ENCODE results near the gene N4BP3.

N4BP3 gene

DNA sequence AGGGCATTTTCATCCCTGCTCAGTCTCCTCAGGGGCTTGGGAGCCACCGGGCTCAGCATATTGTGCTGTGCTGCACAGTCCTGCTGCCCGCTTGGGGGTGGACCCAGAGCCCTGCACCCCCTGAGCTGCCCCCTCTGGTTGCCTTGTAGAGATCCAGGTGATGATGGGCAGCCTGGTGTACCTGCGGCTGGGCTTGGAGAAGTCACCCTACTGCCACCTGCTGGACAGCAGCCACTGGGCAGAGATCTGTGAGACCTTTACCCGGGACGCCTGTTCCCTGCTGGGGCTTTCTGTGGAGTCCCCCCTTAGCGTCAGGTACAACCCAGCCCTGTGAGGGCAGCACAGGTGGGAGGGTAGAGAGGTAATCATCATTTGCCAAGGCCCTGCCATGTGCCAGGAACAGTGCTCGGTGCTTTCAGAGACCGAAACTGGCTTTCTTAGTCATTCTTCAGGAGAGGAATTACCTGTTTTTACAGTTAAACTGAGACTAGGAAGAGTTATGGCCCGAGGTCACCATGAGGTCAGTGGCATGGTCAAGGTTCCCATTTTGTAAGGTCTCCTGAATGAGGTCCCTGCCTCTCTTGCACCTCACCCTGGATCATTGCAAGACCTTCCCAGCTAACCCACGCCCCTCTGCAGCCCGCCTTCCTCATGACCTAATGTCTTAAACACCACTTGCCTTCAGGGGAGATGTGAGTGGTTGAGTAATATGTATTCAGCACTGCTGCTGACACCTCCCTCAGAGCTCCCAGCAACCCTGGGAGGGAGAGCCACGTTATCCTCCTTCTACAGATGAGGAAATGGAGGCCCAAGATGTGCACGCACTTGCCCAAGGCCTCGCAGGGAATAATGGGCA, 32.9 kb downstream of the N4BP3 start:
- H3K9me3 ChIP-seq (ENCODE audit: control insufficient read depth in 2 of 2, low read length in 2 of 2): no peaks in the 10 kb centered on the region
- H3K9ac ChIP-seq (ENCODE audit: low read depth in 1 of 2, low read length in 2 of 2): no peak overlapping the region
- no peaks in the 10 kb centered on the region for H3K4me1 ChIP-seq (ENCODE audit: control insufficient read depth in 2 of 2, insufficient read depth in 2 of 2, low read length in 2 of 2)
- no peaks in the 10 kb centered on the region for H3K27me3 ChIP-seq (ENCODE audit: control insufficient read depth in 2 of 2, insufficient read depth in 2 of 2, low read length in 2 of 2)
- peaks cover 61 to 73% of the 10 kb centered on the region in 2 donors for H3K36me3 ChIP-seq (ENCODE audit: control insufficient read depth in 2 of 2, insufficient read depth in 2 of 2, low read length in 2 of 2)
- H3K4me3 ChIP-seq (ENCODE audit: low read length in 2 of 2): no peak overlapping the region
- H3K27ac ChIP-seq (ENCODE audit: low read depth in 2 of 2, low read length in 2 of 2): no peak overlapping the region

DNA sequence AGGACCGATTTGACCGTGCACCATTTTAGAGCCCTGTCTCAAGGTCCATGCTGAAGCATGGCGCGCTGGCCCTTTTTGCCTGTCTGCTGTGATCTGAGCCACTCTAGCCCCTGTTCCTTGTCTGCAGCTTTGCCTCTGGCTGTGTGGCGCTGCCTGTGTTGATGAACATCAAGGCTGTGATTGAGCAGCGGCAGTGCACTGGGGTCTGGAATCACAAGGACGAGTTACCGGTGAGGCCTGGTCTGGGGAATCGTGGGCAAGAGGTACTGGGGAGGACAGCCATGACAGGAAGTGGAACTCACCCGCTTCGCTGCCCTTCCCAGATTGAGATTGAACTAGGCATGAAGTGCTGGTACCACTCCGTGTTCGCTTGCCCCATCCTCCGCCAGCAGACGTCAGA, 34.1 kb downstream of the N4BP3 start:
- no peaks in the 10 kb centered on the region for H3K27me3 ChIP-seq (ENCODE audit: control insufficient read depth in 2 of 2, insufficient read depth in 2 of 2, low read length in 2 of 2)
- H3K4me3 ChIP-seq (ENCODE audit: low read length in 2 of 2): no peak overlapping the region
- no peaks in the 10 kb centered on the region for H3K9me3 ChIP-seq (ENCODE audit: control insufficient read depth in 2 of 2, low read length in 2 of 2)
- H3K9ac ChIP-seq (ENCODE audit: low read depth in 1 of 2, low read length in 2 of 2): no peak overlapping the region
- H3K4me1 ChIP-seq (ENCODE audit: control insufficient read depth in 2 of 2, insufficient read depth in 2 of 2, low read length in 2 of 2): peaks cover 0 to 2% of the 10 kb centered on the region in 2 donors
- H3K27ac ChIP-seq (ENCODE audit: low read depth in 2 of 2, low read length in 2 of 2): no peak overlapping the region
- peaks cover 56 to 69% of the 10 kb centered on the region in 2 donors for H3K36me3 ChIP-seq (ENCODE audit: control insufficient read depth in 2 of 2, insufficient read depth in 2 of 2, low read length in 2 of 2)

GRCh38 chr5:178149199-178149932, 36.0 kb downstream of the N4BP3 start:
- Histone ChIP-seq H3K4me3 (ENCODE audit: low read length in 2 of 2) (no peak overlapping the region), H3K4me1 (ENCODE audit: control insufficient read depth in 2 of 2, insufficient read depth in 2 of 2, low read length in 2 of 2) (peaks cover 7 to 13% of the 10 kb centered on the region in 2 donors), H3K27me3 (ENCODE audit: control insufficient read depth in 2 of 2, insufficient read depth in 2 of 2, low read length in 2 of 2) (no peaks in the 10 kb centered on the region), H3K27ac (ENCODE audit: low read depth in 2 of 2, low read length in 2 of 2) (no peak overlapping the region), H3K36me3 (ENCODE audit: control insufficient read depth in 2 of 2, insufficient read depth in 2 of 2, low read length in 2 of 2) (peaks cover 37 to 50% of the 10 kb centered on the region in 2 donors), H3K9me3 (ENCODE audit: control insufficient read depth in 2 of 2, low read length in 2 of 2) (no peaks in the 10 kb centered on the region), H3K9ac (ENCODE audit: low read depth in 1 of 2, low read length in 2 of 2) (no peak overlapping the region)

DNA sequence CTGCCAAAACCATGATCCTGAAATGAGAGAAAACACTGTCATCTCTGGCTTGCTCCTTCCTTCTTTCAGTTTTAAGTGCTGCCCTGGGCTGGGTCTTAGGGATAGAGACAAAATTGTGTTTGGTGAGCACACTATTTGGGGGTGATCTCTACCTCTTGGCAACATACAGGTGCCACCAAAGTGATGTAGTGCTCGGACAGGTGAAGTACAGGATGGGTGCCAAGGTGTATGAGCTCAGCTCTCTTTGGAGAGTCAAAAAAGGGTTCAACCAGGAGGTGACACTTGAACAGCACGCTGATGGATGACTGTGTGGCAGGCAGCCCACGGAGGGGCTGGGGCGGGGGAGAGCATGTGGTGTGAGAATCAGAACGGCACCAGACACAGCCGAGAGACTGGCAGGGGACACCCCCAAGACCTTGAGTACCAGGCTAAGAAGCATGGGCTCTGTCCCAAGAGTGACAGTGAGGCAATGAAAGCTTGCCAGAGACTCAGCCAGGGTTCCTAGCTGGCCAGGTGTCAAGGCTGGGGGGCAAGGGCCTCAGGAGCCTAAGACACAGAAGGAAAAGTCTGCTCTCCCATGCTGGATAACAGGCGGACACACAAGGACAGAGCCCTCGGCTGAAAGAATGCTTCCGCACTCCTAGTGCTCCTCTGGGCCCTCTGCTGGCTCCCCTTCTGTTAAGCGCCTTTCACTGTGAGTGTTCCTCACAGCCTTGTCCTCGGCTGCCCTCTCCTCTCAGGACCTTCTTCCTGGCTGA, 37.8 kb downstream of the N4BP3 start:
- no peak overlapping the region for H3K27ac ChIP-seq (ENCODE audit: low read depth in 2 of 2, low read length in 2 of 2)

GRCh38 chr5:178152491-178153444, 39.4 kb downstream of the N4BP3 start:
- Histone ChIP-seq H3K9me3 (ENCODE audit: control insufficient read depth in 2 of 2, low read length in 2 of 2) (no peaks in the 10 kb centered on the region), H3K4me3 (ENCODE audit: low read length in 2 of 2) (peak overlapping the region; percentile 88 to 91), H3K27me3 (ENCODE audit: control insufficient read depth in 2 of 2, insufficient read depth in 2 of 2, low read length in 2 of 2) (no peaks in the 10 kb centered on the region), H3K36me3 (ENCODE audit: control insufficient read depth in 2 of 2, insufficient read depth in 2 of 2, low read length in 2 of 2) (peaks cover 18 to 26% of the 10 kb centered on the region in 2 donors), H3K4me1 (ENCODE audit: control insufficient read depth in 2 of 2, insufficient read depth in 2 of 2, low read length in 2 of 2) (peaks cover 7 to 17% of the 10 kb centered on the region in 2 donors), H3K9ac (ENCODE audit: low read depth in 1 of 2, low read length in 2 of 2) (peak overlapping the region; percentile 77 to 79), H3K27ac (ENCODE audit: low read depth in 2 of 2, low read length in 2 of 2) (peak overlapping the region in 1 of 2 donors; percentile 76)

More for the DNA sequence above, 37.8 kb downstream of the N4BP3 start:
- H3K9me3 ChIP-seq (ENCODE audit: control insufficient read depth in 2 of 2, low read length in 2 of 2): no peaks in the 10 kb centered on the region
- H3K9ac ChIP-seq (ENCODE audit: low read depth in 1 of 2, low read length in 2 of 2): no peak overlapping the region
- H3K27me3 ChIP-seq (ENCODE audit: control insufficient read depth in 2 of 2, insufficient read depth in 2 of 2, low read length in 2 of 2): no peaks in the 10 kb centered on the region
- peaks cover 7 to 17% of the 10 kb centered on the region in 2 donors for H3K4me1 ChIP-seq (ENCODE audit: control insufficient read depth in 2 of 2, insufficient read depth in 2 of 2, low read length in 2 of 2)
- H3K36me3 ChIP-seq (ENCODE audit: control insufficient read depth in 2 of 2, insufficient read depth in 2 of 2, low read length in 2 of 2): peaks cover 34 to 42% of the 10 kb centered on the region in 2 donors
- H3K4me3 ChIP-seq (ENCODE audit: low read length in 2 of 2): no peak overlapping the region

- Histone ChIP-seq H3K4me1 (ENCODE audit: control insufficient read depth in 2 of 2, insufficient read depth in 2 of 2, low read length in 2 of 2) (peaks cover 7 to 17% of the 10 kb centered on the region in 2 donors), H3K9me3 (ENCODE audit: control insufficient read depth in 2 of 2, low read length in 2 of 2) (no peaks in the 10 kb centered on the region), H3K27ac (ENCODE audit: low read depth in 2 of 2, low read length in 2 of 2) (peak within 1 kb of the TSS; percentile 53 to 76), H3K9ac (ENCODE audit: low read depth in 1 of 2, low read length in 2 of 2) (peak within 1 kb of the TSS; percentile 77 to 79), H3K27me3 (ENCODE audit: control insufficient read depth in 2 of 2, insufficient read depth in 2 of 2, low read length in 2 of 2) (no peaks in the 10 kb centered on the region), H3K4me3 (ENCODE audit: low read length in 2 of 2) (peak within 1 kb of the TSS; percentile 88 to 91), H3K36me3 (ENCODE audit: control insufficient read depth in 2 of 2, insufficient read depth in 2 of 2, low read length in 2 of 2) (peaks cover 8 to 16% of the 10 kb centered on the region in 2 donors)
Observed at GRCh38 chr5:178153530-178154340, 40.4 kb downstream of the N4BP3 start, which contains the start of gene NHP2. TSS of gene NHP2 (minus strand) at chr5:178153885. CDS start at chr5:178153817, 68 bp downstream.

GRCh38 chr5:178155065-178155464, 41.7 kb downstream of the N4BP3 start:
- Histone ChIP-seq H3K27ac (ENCODE audit: low read depth in 2 of 2, low read length in 2 of 2) (no peak overlapping the region), H3K4me3 (ENCODE audit: low read length in 2 of 2) (no peak overlapping the region), H3K27me3 (ENCODE audit: control insufficient read depth in 2 of 2, insufficient read depth in 2 of 2, low read length in 2 of 2) (no peaks in the 10 kb centered on the region), H3K9me3 (ENCODE audit: control insufficient read depth in 2 of 2, low read length in 2 of 2) (no peaks in the 10 kb centered on the region), H3K4me1 (ENCODE audit: control insufficient read depth in 2 of 2, insufficient read depth in 2 of 2, low read length in 2 of 2) (peaks cover 7 to 17% of the 10 kb centered on the region in 2 donors), H3K36me3 (ENCODE audit: control insufficient read depth in 2 of 2, insufficient read depth in 2 of 2, low read length in 2 of 2) (peaks cover under 1 to 3% of the 10 kb centered on the region in 2 donors), H3K9ac (ENCODE audit: low read depth in 1 of 2, low read length in 2 of 2) (no peak overlapping the region)

- no peak overlapping the region for H3K4me3 ChIP-seq (ENCODE audit: low read length in 2 of 2)
Observed at GRCh38 chr5:178160176-178160575, 46.8 kb downstream of the N4BP3 start.

More at GRCh38 chr5:178160176-178160575, 46.8 kb downstream of the N4BP3 start:
- Histone ChIP-seq H3K9me3 (ENCODE audit: control insufficient read depth in 2 of 2, low read length in 2 of 2) (no peaks in the 10 kb centered on the region), H3K36me3 (ENCODE audit: control insufficient read depth in 2 of 2, insufficient read depth in 2 of 2, low read length in 2 of 2) (no peaks in the 10 kb centered on the region), H3K4me1 (ENCODE audit: control insufficient read depth in 2 of 2, insufficient read depth in 2 of 2, low read length in 2 of 2) (peaks cover 5 to 7% of the 10 kb centered on the region in 2 donors), H3K27ac (ENCODE audit: low read depth in 2 of 2, low read length in 2 of 2) (no peak overlapping the region), H3K27me3 (ENCODE audit: control insufficient read depth in 2 of 2, insufficient read depth in 2 of 2, low read length in 2 of 2) (peaks cover 0 to under 1% of the 10 kb centered on the region in 2 donors), H3K9ac (ENCODE audit: low read depth in 1 of 2, low read length in 2 of 2) (no peak overlapping the region)

Data from mucosa of rectum (tissue), 2 donors.